ENCODE data around the gene GARNL3.

GARNL3 gene

GRCh38 chr9:127380479-127380878, 115.9 kb downstream of the GARNL3 start:
- TF ChIP-seq ZNF114 (tag by site-specific recombination; IDR thresholded peaks at IDR 0.05) (no peak), PRDM4 (tag by site-specific recombination; IDR thresholded peaks at IDR 0.05) (peak; percentile 53; the same call in 1 of the 2 replicates)
- ChIA-PET POLR2A (no interaction called here), CTCF (interaction anchor here (0.6 to 1.2 kb wide), 4 partner anchors 16 to 1071 kb away, joined by 3 to 5 read pairs (median 4); partner anchors contain the start of gene SLC2A8)
- H3K27ac ChIP-seq (ENCODE audit: extremely low read depth, low read depth, low read length): no peak overlapping the region
- no peaks in the 10 kb centered on the region for H3K4me1 ChIP-seq (ENCODE audit: control insufficient read depth, insufficient read depth, low read length)
- H3K36me3 ChIP-seq (ENCODE audit: control insufficient read depth in 2 of 2, insufficient read depth in 1 of 2, low read length in 2 of 2): no peaks in the 10 kb centered on the region
- no peak overlapping the region for H3K4me3 ChIP-seq (ENCODE audit: low read depth, low read length)
- no peaks in the 10 kb centered on the region for H3K9me3 ChIP-seq (ENCODE audit: control insufficient read depth, insufficient read depth, low read depth, low read length)

GRCh38 chr9:127382541-127382940, 118.0 kb downstream of the GARNL3 start:
- no peaks in the 10 kb centered on the region for H3K36me3 ChIP-seq (ENCODE audit: control insufficient read depth in 2 of 2, insufficient read depth in 1 of 2, low read length in 2 of 2)
- POLR2A ChIA-PET: no interaction called here
- H3K27ac ChIP-seq (ENCODE audit: extremely low read depth, low read depth, low read length): no peak overlapping the region
- H3K4me3 ChIP-seq (ENCODE audit: low read depth, low read length): no peak overlapping the region
- no peaks in the 10 kb centered on the region for H3K9me3 ChIP-seq (ENCODE audit: control insufficient read depth, insufficient read depth, low read depth, low read length)
- TF ChIP-seq ZNF426 (tag by site-specific recombination; IDR thresholded peaks at IDR 0.05): no peak
- TF ChIP-seq ZNF292 (tag by site-specific recombination; IDR thresholded peaks at IDR 0.05; ENCODE audit: borderline replicate concordance, low read depth): no peak
- TF ChIP-seq ZNF707 (tag by site-specific recombination; IDR thresholded peaks at IDR 0.05): no peak
- no peak for TF ChIP-seq SP7 (tag by site-specific recombination; IDR thresholded peaks at IDR 0.05)
- no peak for TF ChIP-seq PRDM1 (tag by site-specific recombination; IDR thresholded peaks at IDR 0.05)
- no peak for TF ChIP-seq ZBTB21 (tag by site-specific recombination; IDR thresholded peaks at IDR 0.05)
- TF ChIP-seq ZSCAN5A (tag by site-specific recombination; IDR thresholded peaks at IDR 0.05): no peak
- no peak for TF ChIP-seq ZNF239 (tag by site-specific recombination; IDR thresholded peaks at IDR 0.05)
- TF ChIP-seq ZNF2 (tag by site-specific recombination; IDR thresholded peaks at IDR 0.05): no peak
- TF ChIP-seq ZNF530 (tag by site-specific recombination; IDR thresholded peaks at IDR 0.05; ENCODE audit: low read depth): no peak
- TF ChIP-seq ZNF174 (tag by site-specific recombination; IDR thresholded peaks at IDR 0.05): no peak
- TF ChIP-seq HIC1 (tag by site-specific recombination; IDR thresholded peaks at IDR 0.05): no peak
- TF ChIP-seq ZNF146 (tag by site-specific recombination; IDR thresholded peaks at IDR 0.05): no peak
- TF ChIP-seq ZNF48 (tag by site-specific recombination; IDR thresholded peaks at IDR 0.05): no peak
- TF ChIP-seq ZNF335 (tag by site-specific recombination; conservative IDR thresholded peaks at IDR 0.05): no peak
- TF ChIP-seq MEIS1 (CRISPR knock-in tag; IDR thresholded peaks at IDR 0.05; ENCODE audit: borderline replicate concordance): no peak
- TF ChIP-seq ZNF138 (tag by site-specific recombination; IDR thresholded peaks at IDR 0.05; ENCODE audit: borderline replicate concordance): no peak
- no peak for TF ChIP-seq GLIS2 (tag by site-specific recombination; IDR thresholded peaks at IDR 0.05)
- H3K4me1 ChIP-seq (ENCODE audit: control insufficient read depth, insufficient read depth, low read length): no peaks in the 10 kb centered on the region
- CTCF ChIA-PET: no interaction called here
